GM12864 (cell line): ENCODE measurements around the gene MYH3.

Source experiments
- DNase-seq: peaks from one replicate; pipeline ENCODE4 v3.0.0-alpha.2; 2011; ENCODE audit warnings: low read depth
- H3K4me3 ChIP-seq: 2 replicates; pipeline ENCODE4 v1.5.1; 2011; ENCODE audit warnings: mild to moderate bottlenecking, low read depth, low read length, control low read depth
- CTCF ChIP-seq: IDR thresholded peaks from 2 replicates; pipeline ENCODE4 v1.5.1; 2011; ENCODE audit warnings: low read depth, mild to moderate bottlenecking, moderate library complexity, low read length, control low read depth, inconsistent platforms; ENCODE audit errors: missing control alignments

MYH3 gene

GRCh38 chr17:10633738-10634379, 23.2 kb downstream of the MYH3 start:
- DNase-seq, result peak; percentile 79
- no peak for TF ChIP-seq CTCF
- H3K4me3 ChIP-seq, result no peak overlapping the region; the same call in 1 of the 2 replicates

GRCh38 chr17:10631701-10632100, 25.4 kb downstream of the MYH3 start:
- no peak for TF ChIP-seq CTCF
- no peak overlapping the region for H3K4me3 ChIP-seq
- no peak for DNase-seq

- DNase-seq, result no peak
- H3K4me3 ChIP-seq, result no peak overlapping the region
- TF ChIP-seq CTCF, result peak; percentile 89
These were observed 25.9 kb downstream of the MYH3 start for GRCh38 chr17:10631048-10631700.

- no peak for DNase-seq
- no peak for TF ChIP-seq CTCF
- no peak overlapping the region for H3K4me3 ChIP-seq
These were observed 27.4 kb downstream of the MYH3 start for GRCh38 chr17:10629706-10630105.

- no peak overlapping the region for H3K4me3 ChIP-seq
- TF ChIP-seq CTCF, result peak; percentile 42
- DNase-seq, result no peak
These were observed 28.4 kb downstream of the MYH3 start for GRCh38 chr17:10628756-10629155.

- H3K4me3 ChIP-seq, result no peak overlapping the region
- DNase-seq, result no peak
- no peak for TF ChIP-seq CTCF
These were observed 30.7 kb downstream of the MYH3 start for GRCh38 chr17:10626390-10626789.

- H3K4me3 ChIP-seq, result no peak overlapping the region
- TF ChIP-seq CTCF, result no peak
- no peak for DNase-seq
These were observed 32.1 kb downstream of the MYH3 start for GRCh38 chr17:10624969-10625368.
